Progenitor cell of endocrine pancreas (in vitro differentiated cells): Measurements from ENCODE around the gene MISFA. TPM values are rescaled to one million over a fixed set of nuclear protein-coding genes. Genes with fewer than 3 reads are reported as not detected.
"Not testable (repeated sequence)": the region's sequence is repeated elsewhere in the genome, so short reads cannot be mapped to it uniquely, and the experiment has no call there.

Source experiments
- DNase-seq: peaks from one replicate; pipeline ENCODE4 v3.0.0; 2021; ENCODE audit warnings: low spot score; ENCODE audit not compliant: unreplicated experiment
- H3K27ac Mint-ChIP-seq: 2 replicates; pipeline ENCODE4 v1.8.0; 2021; ENCODE audit warnings: mild to moderate bottlenecking, moderate library complexity, mixed read lengths
- H3K27me3 Mint-ChIP-seq: 2 replicates; pipeline ENCODE4 v1.8.0; 2021; ENCODE audit warnings: mixed read lengths
- H3K36me3 Mint-ChIP-seq: 2 replicates; pipeline ENCODE4 v1.8.0; 2022; ENCODE audit warnings: mixed read lengths; ENCODE audit not compliant: insufficient read depth
- H3K4me1 Mint-ChIP-seq: 2 replicates; pipeline ENCODE4 v1.8.0; 2021; ENCODE audit warnings: low read depth, mixed read lengths
- H3K4me3 Mint-ChIP-seq: 2 replicates; pipeline ENCODE4 v1.8.0; 2021; ENCODE audit warnings: low read depth, mild to moderate bottlenecking, moderate library complexity, mixed read lengths
- H3K9me3 Mint-ChIP-seq: 2 replicates; pipeline ENCODE4 v1.8.0; 2021; ENCODE audit warnings: low read depth, mixed read lengths
- CTCF ChIP-seq: fragments of 200-600 bp; sonication (generic); IDR thresholded peaks from one replicate; pipeline ENCODE4 v1.5.0; 2021; ENCODE audit warnings: antibody characterized with exemption, mild to moderate bottlenecking; ENCODE audit not compliant: unreplicated experiment
- total RNA-seq: library from RNA; stranded (reverse); gene quantifications from 2 replicates; pipeline ENCODE4 v1.2.1, GENCODE V29; 2021

The MISFA gene
- total RNA-seq, 1 donor from 2014 or later, result 8.4 TPM

- Mint-ChIP-seq H3K9me3 (no peaks in the 10 kb centered on the region), H3K27me3 (no peaks in the 10 kb centered on the region), H3K4me1 (peaks cover 3% of the 10 kb centered on the region), H3K27ac (no peak overlapping the region), H3K36me3 (no peaks in the 10 kb centered on the region), H3K4me3 (no peak overlapping the region)
- TF ChIP-seq CTCF, result no peak
- DNase-seq, result no peak
These were observed 9.0 kb upstream of the MISFA start for GRCh38 chr11:18590571-18590970.

GRCh38 chr11:18594088-18594487 is 5.5 kb upstream of the MISFA start:
- not testable (repeated sequence) for H3K9me3 Mint-ChIP-seq, H3K36me3 Mint-ChIP-seq, H3K4me3 Mint-ChIP-seq

GRCh38 chr11:18594999-18595749 is 4.4 kb upstream of the MISFA start:
- peaks cover 1% of the 10 kb centered on the region for H3K36me3 Mint-ChIP-seq
- peaks cover 1% of the 10 kb centered on the region for H3K4me1 Mint-ChIP-seq
- TF ChIP-seq CTCF, result no peak
- no peak for DNase-seq
- H3K4me3 Mint-ChIP-seq, result no peak overlapping the region
- no peaks in the 10 kb centered on the region for H3K9me3 Mint-ChIP-seq
- H3K27me3 Mint-ChIP-seq, result no peaks in the 10 kb centered on the region
- H3K27ac Mint-ChIP-seq, result no peak overlapping the region

More at GRCh38 chr11:18594088-18594487, 5.5 kb upstream of the MISFA start:
- not testable (repeated sequence) for DNase-seq, H3K4me1 Mint-ChIP-seq, H3K27me3 Mint-ChIP-seq, H3K27ac Mint-ChIP-seq

- Mint-ChIP-seq H3K9me3 (no peaks in the 10 kb centered on the region), H3K4me1 (peaks cover 5% of the 10 kb centered on the region), H3K4me3 (no peak overlapping the region), H3K27ac (no peak overlapping the region), H3K36me3 (peaks cover 5% of the 10 kb centered on the region), H3K27me3 (no peaks in the 10 kb centered on the region)
- no peak for DNase-seq
- TF ChIP-seq CTCF, result no peak
These were observed 1.5 kb downstream of the MISFA start for GRCh38 chr11:18600915-18601569.

- Mint-ChIP-seq H3K4me1 (no peaks in the 10 kb centered on the region), H3K36me3 (peaks cover 5% of the 10 kb centered on the region), H3K9me3 (no peaks in the 10 kb centered on the region), H3K4me3 (no peak overlapping the region), H3K27ac (no peak overlapping the region), H3K27me3 (no peaks in the 10 kb centered on the region)
- TF ChIP-seq CTCF, result no peak
- no peak for DNase-seq
These were observed 8.8 kb downstream of the MISFA start for GRCh38 chr11:18608376-18608775.

GRCh38 chr11:18611196-18611595 is 11.6 kb downstream of the MISFA start:
- DNase-seq, result no peak
- Mint-ChIP-seq H3K36me3 (peaks cover 10% of the 10 kb centered on the region), H3K27ac (no peak overlapping the region), H3K9me3 (no peaks in the 10 kb centered on the region), H3K4me1 (no peaks in the 10 kb centered on the region), H3K4me3 (no peak overlapping the region), H3K27me3 (no peaks in the 10 kb centered on the region)
- TF ChIP-seq CTCF, result no peak
